GM19043 (cell line): Measurements from ENCODE around the gene MB.

ENCODE experiments used
- ATAC-seq: cut with Tn5 transposase; IDR thresholded peaks from one replicate; pipeline ENCODE4 v1.9.1; 2021; ENCODE audit warnings: low read depth; ENCODE audit not compliant: unreplicated experiment

MB gene

GRCh38 chr22:35578836-35579575, 38.1 kb downstream of the MB start:
- ATAC-seq = no peak

DNA sequence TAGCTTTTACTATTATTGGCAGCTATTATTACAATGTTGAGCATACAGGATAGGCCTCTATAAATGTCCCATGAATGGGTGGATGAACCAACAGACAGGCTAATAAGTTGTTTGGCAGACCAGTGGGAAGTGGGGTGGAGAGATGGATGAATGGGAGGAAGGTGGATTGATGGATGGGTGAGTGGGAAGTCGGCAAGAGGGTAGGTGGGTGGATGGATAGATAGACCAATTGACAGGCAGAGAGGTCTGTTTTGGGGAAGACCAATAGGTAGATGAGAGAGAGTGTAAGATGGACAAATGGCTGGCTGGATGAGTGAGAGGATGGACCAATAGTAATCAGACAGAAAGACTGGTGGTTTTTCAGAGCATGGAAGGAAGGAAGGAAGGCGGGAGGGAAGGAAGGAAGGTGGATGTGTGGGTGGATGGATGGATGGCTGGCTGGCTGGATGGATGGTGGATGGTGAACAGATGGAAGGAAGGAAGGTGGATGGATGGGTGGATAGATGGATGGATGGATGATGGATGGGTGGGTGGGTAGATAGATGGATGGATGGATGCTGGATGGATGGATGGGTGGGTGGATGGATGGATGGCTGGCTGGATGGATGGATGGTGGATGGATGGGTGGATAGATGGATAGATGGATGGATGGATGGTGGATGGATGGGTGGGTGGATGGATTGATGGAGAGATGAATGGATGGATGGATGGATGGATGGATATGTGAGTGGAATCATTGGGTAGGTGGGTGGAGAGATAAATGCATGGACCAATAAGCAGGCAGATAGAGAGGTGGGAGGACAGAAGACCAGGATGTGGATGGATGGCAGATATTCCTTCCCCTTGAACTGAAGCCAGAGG, 39.1 kb downstream of the MB start:
- no peak for ATAC-seq

DNA sequence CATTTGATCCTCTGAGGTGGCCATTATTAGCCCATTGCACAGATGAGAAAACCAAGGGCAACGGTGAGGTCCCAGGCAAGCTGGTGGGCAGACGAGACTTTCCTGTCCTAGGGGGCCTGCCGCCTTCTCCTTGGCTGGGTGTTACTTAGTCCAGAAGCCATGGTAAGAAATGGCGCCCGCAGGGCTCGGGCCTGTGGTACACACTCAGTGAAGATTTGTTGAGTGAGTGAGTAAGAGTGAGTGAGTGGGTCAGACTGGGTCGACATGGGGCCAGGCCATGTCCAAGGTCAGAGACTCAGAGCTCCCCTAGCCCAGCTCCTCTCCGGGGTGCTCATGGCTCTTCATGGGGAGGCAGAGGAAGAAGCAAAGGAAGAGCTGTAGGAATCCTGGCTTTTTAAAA, 40.5 kb downstream of the MB start:
- no peak for ATAC-seq

DNA sequence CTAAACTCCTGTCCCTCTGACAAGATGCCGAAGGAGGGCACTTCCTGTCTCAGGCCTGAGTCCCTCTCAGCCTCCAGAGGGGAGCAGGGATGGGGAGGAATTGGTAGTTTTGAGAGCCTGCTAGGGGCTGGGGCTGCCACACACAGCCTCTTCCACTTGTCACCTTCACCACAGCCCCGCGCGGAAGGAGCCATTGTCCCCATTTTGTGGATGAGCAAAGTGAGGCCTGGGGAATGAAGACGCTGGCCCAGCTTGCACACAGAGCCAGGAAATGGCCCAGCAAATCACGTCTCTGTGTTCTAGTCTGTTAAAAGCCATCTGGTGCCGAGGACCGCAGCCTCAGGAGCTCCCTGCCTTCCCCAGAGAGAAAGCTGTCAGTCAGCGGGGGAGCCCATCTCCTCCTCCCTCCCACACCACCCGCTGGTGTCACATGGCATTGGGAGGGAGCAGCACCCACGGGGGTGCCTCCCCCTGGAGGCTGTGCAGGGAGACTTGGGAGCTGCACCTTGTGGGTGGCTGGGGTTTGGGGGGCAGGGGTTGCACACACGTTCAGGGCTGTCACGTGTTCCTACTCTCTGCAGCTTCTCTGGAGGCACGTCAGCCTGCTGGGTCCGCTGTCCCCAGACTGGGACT, 41.9 kb downstream of the MB start:
- no peak for ATAC-seq

- ATAC-seq = no peak
These were observed 44.6 kb downstream of the MB start for GRCh38 chr22:35572556-35572955.

DNA sequence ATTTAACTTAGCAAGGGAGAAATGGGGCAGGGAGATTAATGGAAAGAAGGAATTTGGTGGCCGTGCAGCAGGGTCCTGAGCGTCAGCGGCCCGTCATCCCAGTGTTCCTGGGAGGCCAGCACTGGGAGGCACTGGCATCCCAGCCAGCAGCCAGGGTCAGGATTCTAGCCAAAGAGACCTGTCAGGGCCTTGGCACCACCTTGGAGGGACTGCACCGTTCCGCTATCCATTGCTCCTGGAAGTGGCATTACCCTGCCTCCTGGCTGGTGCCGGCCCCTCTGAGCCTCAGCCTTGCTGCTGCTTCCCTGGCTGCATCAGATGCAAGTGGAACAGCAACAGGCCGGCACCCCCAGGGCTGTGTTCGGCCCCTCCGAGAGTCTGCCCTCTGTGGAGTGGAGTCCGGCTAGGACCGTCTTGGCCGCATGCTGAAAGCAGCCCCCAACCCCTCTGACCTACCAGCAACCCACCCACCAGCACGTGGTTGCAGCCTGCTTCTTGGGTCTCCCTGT, 46.4 kb downstream of the MB start:
- ATAC-seq = no peak

DNA sequence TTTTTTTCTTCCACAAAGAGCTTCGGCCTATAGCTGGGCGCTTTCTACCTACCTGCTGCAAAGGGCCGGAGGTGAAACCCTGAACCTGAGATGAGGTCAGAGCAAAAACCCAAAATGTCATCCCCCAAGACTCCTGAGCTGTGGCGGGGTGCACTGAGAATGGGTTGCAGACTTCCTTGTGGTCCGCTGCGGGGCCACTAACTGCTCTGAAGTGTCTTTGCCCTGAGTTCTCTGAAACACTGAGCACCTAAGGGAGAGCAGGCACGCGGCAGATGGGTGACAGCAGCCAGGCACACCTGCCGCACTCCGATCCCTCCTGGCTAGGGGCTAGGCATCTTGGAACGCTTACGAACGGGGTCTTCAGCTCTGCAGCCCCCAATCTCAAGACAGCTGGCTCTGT, 47.2 kb downstream of the MB start:
- no peak for ATAC-seq

DNA sequence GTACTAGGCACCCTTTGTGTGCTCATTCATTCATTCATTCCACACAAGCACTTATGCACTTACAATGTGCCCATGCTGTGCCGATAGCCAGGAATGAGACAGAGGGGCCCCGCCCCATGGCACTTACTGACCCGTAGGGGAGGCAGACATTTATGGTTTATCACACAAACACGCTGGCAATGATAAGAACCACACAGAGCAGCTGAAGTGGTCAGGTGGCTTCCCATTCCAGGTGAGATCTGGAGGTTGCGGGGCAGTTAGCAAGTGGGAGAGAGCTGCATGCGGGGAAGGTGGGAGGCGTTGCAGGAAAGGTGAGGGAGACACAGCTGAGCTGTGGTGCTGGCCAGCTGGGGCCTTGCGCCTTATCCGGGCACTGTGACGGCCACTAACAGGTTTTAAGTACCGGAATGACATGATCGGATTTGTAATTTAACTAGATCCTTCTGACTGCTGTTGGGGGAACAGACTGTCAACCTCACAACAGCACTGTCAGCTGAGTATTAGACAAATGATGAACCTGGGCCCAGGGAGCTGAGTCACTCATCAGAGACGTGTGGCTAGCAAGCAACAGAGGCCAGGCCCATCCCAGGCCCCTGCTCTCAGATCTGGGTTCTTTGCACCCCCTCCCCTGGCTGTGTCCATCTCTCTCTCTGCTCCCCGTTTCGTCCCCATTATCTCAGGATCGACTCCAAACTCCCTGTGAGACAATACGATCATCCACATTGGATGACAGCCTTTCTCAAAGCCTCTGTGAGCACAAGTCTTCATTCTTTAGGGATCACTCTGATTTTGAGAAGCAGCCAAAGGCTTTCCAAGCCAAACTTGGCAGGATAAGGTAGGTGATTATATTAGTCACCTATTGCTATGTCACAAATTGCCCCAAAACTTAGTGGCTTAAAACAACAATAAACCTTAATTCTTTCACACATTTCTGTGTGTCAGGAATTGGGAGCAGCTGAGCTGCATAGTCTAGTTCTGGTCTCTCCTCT, 48.1 kb downstream of the MB start:
- ATAC-seq = no peak

- ATAC-seq = no peak
These were observed 49.6 kb downstream of the MB start for GRCh38 chr22:35567351-35568141.

DNA sequence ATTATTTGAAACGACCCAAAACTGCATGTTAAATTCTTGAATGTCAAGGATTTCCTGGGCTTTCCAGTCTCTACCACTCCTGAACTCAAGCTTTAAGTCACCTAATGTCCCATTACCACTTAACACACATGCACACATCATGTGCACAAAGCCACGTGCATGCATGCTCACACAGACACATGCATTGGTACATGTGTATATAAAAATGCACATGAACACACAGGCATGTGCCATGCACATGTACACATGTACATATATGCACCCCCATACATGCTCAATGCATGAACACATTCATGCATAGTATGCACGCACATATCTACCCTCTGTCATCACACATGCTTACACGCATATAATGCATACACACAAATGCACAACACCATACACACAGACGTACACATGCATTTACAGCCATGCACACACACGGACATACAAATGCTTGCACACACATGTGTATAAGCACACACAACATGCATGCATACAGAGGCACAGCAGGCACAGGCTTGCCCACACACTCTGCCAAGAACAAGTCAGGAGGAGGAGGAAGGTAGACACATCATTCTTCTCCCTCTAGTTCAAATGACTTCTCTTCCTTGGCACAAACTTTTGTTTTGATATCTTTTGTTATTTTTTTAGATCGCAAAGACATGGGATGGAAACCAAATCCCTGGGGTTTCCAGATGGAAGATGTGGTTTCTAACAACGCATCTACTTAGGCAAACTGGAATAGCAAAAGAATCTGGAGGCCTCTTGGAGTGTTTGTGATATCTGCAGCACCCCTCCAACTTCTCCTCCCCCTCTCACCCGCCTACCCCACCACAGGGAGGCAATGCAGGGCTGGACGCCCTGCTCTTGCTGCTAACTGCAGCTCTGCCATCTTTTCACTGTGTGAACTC, 51.9 kb downstream of the MB start:
- no peak for ATAC-seq

GRCh38 chr22:35563211-35563610, 53.9 kb downstream of the MB start:
- ATAC-seq = no peak

DNA sequence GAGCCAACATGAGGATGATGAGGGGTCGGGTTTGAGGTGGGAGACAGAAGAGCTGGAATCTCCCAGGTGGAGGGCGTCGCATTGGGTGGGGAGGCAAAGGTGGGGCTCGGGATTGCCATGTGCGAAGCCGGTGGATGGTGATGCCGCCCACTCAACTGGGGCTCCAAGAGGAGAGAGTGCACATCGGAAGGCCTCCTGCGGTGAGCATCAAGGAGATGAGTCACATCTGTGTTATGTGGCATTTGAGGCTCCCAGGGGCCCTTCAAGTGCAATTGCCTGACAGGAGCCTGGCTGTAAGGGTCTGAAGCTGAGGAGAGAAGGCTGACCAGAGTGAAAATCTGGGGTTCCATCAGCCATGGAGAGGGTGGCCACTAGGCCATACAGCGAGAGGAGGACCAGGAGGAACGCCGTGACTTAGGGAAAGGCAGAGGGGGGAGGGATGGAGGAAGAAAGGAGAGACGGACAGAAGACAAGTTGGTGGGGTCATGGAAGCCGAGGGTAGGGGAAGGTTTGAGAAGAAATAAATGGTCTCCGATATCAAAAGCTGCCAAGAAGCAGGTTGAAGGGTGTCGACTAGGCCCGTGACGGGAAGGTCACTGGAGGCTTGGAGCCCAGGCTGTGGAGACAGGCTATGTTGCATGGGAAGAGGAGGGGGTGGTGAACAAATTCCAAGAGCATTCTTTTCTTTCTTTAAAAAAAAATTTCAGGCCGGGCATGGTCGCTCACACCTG, 55.2 kb downstream of the MB start:
- ATAC-seq = no peak

DNA sequence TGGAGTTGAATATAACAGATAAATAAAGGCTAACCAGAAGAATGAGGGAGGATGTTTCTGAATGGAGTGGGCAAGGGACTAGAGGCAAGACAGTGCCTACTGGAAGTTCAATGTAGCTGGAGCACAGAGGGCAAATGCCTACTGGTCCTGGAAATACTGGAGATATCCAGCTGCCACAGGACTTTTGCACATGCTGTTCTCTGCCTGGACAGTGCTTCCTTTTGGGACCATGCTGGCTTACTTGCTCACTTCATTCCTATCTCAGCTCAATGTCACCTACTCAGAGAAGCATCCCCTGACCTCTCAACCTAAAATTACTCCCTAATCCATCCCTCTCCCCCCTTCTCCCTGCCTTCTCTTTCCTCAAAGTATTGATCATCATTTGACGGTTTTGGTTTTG, 56.3 kb downstream of the MB start:
- no peak for ATAC-seq

DNA sequence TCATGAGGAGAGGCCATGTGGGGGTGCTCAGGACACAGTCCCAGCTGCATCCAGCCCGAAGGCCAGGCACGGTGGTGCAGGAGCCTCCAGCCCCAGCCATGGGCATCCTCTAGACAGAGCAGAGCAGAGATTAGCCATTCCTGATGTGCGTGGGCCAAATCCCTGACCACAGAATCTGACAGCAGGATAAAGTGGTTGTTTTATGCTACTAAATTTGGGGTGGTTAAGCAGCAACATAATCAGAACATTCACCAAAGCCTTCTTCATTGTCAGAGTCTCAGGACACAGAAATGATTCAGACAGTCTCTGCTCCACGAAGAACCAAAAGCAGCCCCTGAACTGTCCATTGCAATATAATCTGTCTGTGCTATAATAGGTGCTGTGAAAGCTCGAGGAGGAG, 56.8 kb downstream of the MB start:
- ATAC-seq = no peak

GRCh38 chr22:35559354-35560005, 57.6 kb downstream of the MB start:
- no peak for ATAC-seq

- no peak for ATAC-seq
These were observed 58.4 kb downstream of the MB start for GRCh38 chr22:35558719-35559118.

DNA sequence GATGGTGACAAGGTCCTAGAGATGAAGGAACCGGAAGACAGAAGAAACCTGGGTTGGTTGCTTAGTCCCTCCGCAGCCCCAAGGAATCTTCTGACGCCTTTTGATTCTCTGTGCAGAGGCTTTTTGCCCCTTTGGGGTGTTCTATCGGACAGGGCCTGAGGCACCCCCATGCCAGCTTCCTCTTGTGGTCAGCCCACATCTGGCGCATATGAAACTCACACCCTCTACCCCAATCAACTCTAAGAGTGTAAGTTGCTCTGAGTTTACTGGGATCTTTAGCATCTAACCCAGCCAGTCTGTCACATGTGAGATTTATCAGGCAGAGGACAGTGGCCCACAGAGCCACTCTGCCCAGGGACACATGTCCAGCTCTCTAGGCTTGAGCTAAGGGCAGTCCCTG, 59.1 kb downstream of the MB start:
- ATAC-seq = no peak
